Activated CD4-positive, alpha-beta T cell treated with anti-CD3 and anti-CD28 coated beads, Interleukin-2, amount 10 ng/mL, durations not matched to agents 7 days and 5 days (primary cell): ENCODE data around the gene PIGQ. TPM values are rescaled to one million over a fixed set of nuclear protein-coding genes. Genes with fewer than 3 reads are reported as not detected.

ENCODE experiments used
- CTCF ChIA-PET: fragments of 350-600 bp; sonication (Branson Sonifier 250); formaldehyde crosslinking; loops from one replicate; lab custom pipeline; 2021; ENCODE audit warnings: antibody characterized with exemption; lab: Charles Lee
- POLR2A ChIA-PET: fragments of 350-600 bp; sonication (Branson Sonifier 250); formaldehyde crosslinking; loops from one replicate; lab custom pipeline; 2021; ENCODE audit warnings: antibody characterized with exemption; lab: Charles Lee
- DNase-seq: peaks from one replicate; pipeline ENCODE4 v3.0.0-alpha.2; 2020
- H3K27ac Mint-ChIP-seq: one replicate; pipeline ENCODE4 v1.8.0; 2021; ENCODE audit warnings: mild to moderate bottlenecking, moderate library complexity, mixed read lengths
- H3K27me3 Mint-ChIP-seq: one replicate; pipeline ENCODE4 v1.8.0; 2021; ENCODE audit warnings: mixed read lengths
- H3K36me3 Mint-ChIP-seq: one replicate; pipeline ENCODE4 v1.8.0; 2021; ENCODE audit warnings: low read depth, mixed read lengths
- H3K4me1 Mint-ChIP-seq: one replicate; pipeline ENCODE4 v1.8.0; 2021; ENCODE audit warnings: mixed read lengths
- H3K4me3 Mint-ChIP-seq: one replicate; pipeline ENCODE4 v1.8.0; 2021; ENCODE audit warnings: mild to moderate bottlenecking, moderate library complexity, mixed read lengths
- H3K9me3 Mint-ChIP-seq: one replicate; pipeline ENCODE4 v1.8.0; 2021; ENCODE audit warnings: mixed read lengths
- total RNA-seq, 2 experiments: library from RNA; stranded (reverse); gene quantifications; one replicate each; pipeline ENCODE4 v1.2.3, GENCODE V29; 2021

Gene PIGQ
- total RNA-seq, 2 experiments from 2014 or later, result 44.5 to 46.1 TPM

- H3K4me3 Mint-ChIP-seq, result no peak overlapping the region
- ChIA-PET POLR2A (no interaction called here), CTCF (no interaction called here)
- H3K27ac Mint-ChIP-seq, result no peak overlapping the region
- H3K4me1 Mint-ChIP-seq, result no peaks in the 10 kb centered on the region
- H3K36me3 Mint-ChIP-seq, result no peaks in the 10 kb centered on the region
- no peak for DNase-seq
- H3K9me3 Mint-ChIP-seq, result no peaks in the 10 kb centered on the region
- peaks cover 4% of the 10 kb centered on the region for H3K27me3 Mint-ChIP-seq
Measured at GRCh38 chr16:553601-554296, 16.0 kb upstream of the PIGQ start.

DNA sequence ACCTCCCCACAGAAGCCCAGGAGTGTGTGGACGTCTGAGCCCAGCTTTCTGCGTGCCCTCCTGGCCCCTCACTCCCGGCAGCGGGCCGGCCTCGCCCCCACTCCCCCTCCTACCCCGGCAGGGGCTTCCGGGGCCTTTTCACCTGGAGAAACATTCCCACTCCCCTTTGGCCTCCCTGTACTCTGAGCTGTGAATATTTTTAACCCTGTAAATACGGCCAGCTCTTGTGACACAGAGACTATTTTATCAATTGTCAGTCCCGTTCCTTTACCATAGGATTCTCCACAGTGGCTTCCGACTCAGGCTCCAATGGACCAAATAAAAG is 15.5 kb upstream of the PIGQ start:
- no peaks in the 10 kb centered on the region for H3K4me1 Mint-ChIP-seq
- POLR2A ChIA-PET, result no interaction called here
- no peaks in the 10 kb centered on the region for H3K9me3 Mint-ChIP-seq
- peaks cover 4% of the 10 kb centered on the region for H3K27me3 Mint-ChIP-seq
- no peaks in the 10 kb centered on the region for H3K36me3 Mint-ChIP-seq
- CTCF ChIA-PET, result no interaction called here
- no peak overlapping the region for H3K27ac Mint-ChIP-seq
- no peak for DNase-seq
- H3K4me3 Mint-ChIP-seq, result no peak overlapping the region

DNA sequence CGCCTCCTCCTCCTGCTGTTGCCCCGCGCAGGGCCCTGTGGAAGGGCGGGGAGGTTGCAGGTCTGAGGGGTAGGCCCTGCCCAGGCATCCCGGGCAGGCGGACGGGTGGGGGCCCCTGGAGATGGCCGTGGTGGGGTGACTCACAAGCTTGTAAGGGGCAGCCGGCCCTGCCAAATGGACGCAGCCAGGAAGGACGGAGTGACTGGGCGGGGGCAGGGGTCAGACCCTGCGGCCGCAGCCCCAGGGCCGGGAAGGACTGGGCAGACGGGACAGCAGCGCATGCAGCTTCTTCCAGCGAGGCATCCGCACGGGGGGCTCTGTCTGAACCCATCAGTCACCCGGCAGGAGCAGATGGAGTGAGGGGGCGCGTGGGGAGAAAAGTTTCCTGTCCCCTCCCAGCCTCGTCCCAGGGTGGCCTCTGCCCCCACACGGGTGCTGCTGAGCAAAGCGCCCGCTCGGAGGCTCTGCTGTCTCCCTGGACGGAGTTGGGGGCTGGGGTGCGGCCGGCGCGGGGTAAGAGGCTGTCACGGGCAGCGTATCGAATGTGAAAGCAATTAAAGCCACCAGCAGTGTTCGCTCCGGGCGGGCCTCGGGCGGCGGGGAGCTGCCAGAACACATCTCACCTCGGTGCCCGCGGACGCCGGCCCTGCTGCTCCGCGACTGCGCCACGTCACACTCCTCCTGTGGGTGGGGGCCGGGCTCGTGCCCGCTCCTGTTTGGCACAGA is 15.0 kb upstream of the PIGQ start:
- no peak overlapping the region for H3K4me3 Mint-ChIP-seq
- H3K27me3 Mint-ChIP-seq, result peaks cover 7% of the 10 kb centered on the region
- H3K9me3 Mint-ChIP-seq, result no peaks in the 10 kb centered on the region
- H3K4me1 Mint-ChIP-seq, result no peaks in the 10 kb centered on the region
- no peaks in the 10 kb centered on the region for H3K36me3 Mint-ChIP-seq
- POLR2A ChIA-PET, result no interaction called here
- CTCF ChIA-PET, result no interaction called here
- no peak for DNase-seq
- no peak overlapping the region for H3K27ac Mint-ChIP-seq

DNA sequence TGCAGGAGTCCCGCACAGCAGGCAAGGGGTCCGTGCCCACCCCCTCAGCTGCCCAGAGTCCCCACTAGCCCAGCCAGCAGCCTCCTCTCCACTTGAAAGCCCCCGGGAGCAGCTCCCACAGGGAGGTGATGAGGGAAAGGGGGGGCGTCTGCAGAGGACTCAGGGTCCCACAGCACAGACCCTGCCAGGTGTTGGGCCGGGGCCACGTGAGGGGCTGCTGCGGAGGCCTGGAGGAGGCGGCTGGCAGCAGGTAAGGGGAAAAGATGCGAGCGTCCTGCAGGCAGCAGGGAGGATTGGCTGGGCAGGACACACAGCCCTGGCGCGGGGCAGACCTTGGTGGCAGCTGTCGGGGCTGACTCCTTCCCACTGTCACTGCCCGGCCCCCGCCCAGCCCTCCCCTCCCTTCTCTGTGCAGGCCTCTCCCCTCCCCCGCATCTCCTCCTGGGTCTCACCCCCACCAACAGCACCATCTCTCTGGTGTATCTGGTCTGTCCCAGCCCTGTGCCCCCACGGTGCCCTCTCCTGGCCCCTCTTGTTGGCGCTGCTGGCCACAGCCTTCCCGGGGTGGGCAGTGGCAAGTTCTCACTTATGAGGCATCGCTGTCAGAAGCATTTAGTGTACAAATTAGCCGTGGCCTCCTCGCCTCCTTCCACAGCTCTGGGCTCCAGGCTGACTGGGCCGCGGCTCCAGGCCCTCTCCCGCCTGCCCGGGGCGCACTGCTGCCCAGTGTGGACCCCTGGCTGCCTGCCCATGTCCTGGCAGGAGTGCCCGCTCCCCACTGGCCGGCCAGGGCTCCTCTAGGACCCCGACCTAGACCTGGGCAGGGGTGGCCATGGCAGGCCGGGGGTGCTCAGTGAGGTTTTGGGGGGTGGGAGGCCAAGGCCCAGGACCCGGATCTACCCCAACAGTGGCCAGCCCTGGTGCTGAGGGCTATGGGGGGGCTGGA is 14.0 kb upstream of the PIGQ start:
- POLR2A ChIA-PET, result no interaction called here
- no peak for DNase-seq
- Mint-ChIP-seq H3K27me3 (peaks cover 7% of the 10 kb centered on the region), H3K27ac (no peak overlapping the region), H3K4me3 (no peak overlapping the region), H3K36me3 (no peaks in the 10 kb centered on the region), H3K4me1 (no peaks in the 10 kb centered on the region), H3K9me3 (no peaks in the 10 kb centered on the region)
- CTCF ChIA-PET, result no interaction called here

GRCh38 chr16:556474-557173 is 13.1 kb upstream of the PIGQ start:
- ChIA-PET CTCF (interaction anchor here (1.4 kb wide), 1 partner anchor 10 kb away, joined by 3 read pairs; the partner anchor contains the start of gene NHLRC4), POLR2A (no interaction called here)
- DNase-seq, result no peak
- Mint-ChIP-seq H3K27me3 (peaks cover 7% of the 10 kb centered on the region), H3K36me3 (no peaks in the 10 kb centered on the region), H3K4me3 (no peak overlapping the region), H3K4me1 (no peaks in the 10 kb centered on the region), H3K27ac (no peak overlapping the region), H3K9me3 (no peaks in the 10 kb centered on the region)

DNA sequence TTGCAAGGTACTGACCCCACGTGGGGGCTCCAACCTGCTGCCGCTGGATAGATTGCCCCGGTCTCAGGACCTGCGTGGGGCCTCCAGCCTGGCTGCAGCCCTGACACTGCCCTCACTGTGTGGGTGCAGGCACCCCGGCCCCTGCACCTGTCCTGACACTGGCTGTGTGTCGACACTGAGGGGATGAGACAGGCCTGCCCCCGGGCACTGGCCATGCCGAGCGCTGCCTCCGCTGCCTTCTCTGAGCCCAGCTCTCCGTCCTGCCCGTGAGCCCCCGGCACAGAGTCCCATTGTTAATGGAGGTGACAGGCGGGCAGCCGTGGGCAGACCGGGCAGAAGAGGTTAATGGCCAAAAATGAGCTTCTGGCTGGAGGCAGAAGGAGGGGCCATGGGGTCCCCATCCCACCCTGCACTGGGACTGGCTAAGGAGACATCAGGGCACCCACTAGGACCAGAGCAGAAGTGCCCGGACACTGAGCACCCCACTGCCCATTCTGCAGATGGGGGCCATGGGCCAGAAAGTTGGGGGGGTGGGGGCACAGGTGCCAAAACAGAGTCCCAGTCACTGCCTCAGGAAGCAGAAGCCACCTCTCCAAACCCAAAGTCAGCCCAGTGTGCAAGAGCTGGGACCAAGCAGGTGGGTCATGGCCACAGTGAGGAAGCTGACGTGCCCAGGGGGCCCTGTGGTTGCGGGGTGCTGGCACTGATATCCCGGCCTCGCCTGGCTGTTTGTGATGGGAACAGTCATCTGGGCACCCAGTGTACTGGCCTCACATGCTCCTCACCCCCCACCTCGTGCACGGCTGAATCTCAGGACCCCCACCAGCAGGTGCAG is 12.1 kb upstream of the PIGQ start:
- no peaks in the 10 kb centered on the region for H3K9me3 Mint-ChIP-seq
- H3K27ac Mint-ChIP-seq, result no peak overlapping the region
- H3K4me1 Mint-ChIP-seq, result no peaks in the 10 kb centered on the region
- no peak overlapping the region for H3K4me3 Mint-ChIP-seq
- peaks cover 12% of the 10 kb centered on the region for H3K27me3 Mint-ChIP-seq
- no peaks in the 10 kb centered on the region for H3K36me3 Mint-ChIP-seq
- no peak for DNase-seq
- ChIA-PET CTCF (interaction anchor here (1.4 kb wide), 1 partner anchor 9 kb away, joined by 3 read pairs; the partner anchor contains the start of gene NHLRC4), POLR2A (no interaction called here)

GRCh38 chr16:558298-559020 is 11.3 kb upstream of the PIGQ start:
- ChIA-PET CTCF (interaction anchor here (1.4 kb wide), 1 partner anchor 8 kb away, joined by 3 read pairs; the partner anchor contains the start of gene NHLRC4), POLR2A (no interaction called here)
- Mint-ChIP-seq H3K27ac (peak overlapping the region; percentile 19), H3K4me3 (no peak overlapping the region), H3K36me3 (no peaks in the 10 kb centered on the region), H3K27me3 (peaks cover 13% of the 10 kb centered on the region), H3K9me3 (no peaks in the 10 kb centered on the region), H3K4me1 (no peaks in the 10 kb centered on the region)
- no peak for DNase-seq

GRCh38 chr16:559021-559380 is 10.8 kb upstream of the PIGQ start:
- CTCF ChIA-PET, result no interaction called here
- H3K4me3 Mint-ChIP-seq, result no peak overlapping the region

DNA sequence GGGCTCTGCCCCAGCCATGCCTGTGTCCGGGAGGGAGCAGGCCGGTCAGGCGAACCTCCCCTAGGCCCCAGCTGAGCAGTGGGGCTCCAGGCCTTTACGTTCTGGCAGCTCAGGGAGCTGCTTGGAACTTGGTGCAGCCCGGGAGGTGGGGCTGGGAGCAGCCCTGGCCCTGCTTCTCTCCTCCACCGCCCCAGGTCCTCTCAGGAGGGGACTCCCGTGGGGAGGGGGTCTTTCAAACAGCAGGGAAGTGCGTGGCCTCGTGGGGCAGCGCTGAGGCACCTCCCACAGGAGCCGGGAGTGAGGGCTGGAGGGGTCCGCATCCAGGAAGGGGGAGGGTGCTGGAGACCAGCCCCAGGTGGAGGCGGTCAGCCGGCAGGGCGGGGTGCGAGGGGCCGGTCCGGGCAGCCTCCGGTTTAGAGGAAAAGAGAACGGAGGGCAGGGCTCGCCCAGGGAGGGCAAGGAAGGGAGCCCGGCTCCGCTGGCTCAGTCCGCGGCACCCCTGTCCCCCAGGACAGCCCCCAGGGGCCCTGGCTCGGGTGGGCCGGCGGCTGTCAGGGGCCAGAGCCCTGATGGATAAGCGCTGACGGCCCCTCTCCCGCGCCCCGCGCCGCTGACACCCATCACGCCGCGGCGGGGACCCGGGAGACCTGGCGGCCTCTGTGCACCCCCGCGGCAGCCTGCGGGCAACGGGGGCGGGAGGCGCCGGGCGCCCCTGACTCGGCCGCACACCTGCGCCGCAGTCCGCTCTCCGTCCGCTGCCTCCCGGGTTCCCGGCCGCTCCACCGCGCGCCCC is 10.2 kb upstream of the PIGQ start:
- Mint-ChIP-seq H3K36me3 (no peaks in the 10 kb centered on the region), H3K4me3 (no peak overlapping the region), H3K27me3 (peaks cover 13% of the 10 kb centered on the region), H3K27ac (no peak overlapping the region), H3K4me1 (no peaks in the 10 kb centered on the region), H3K9me3 (no peaks in the 10 kb centered on the region)
- POLR2A ChIA-PET, result no interaction called here
- CTCF ChIA-PET, result no interaction called here
- no peak for DNase-seq

More at GRCh38 chr16:559021-559380, 10.8 kb upstream of the PIGQ start:
- Mint-ChIP-seq H3K4me1 (no peaks in the 10 kb centered on the region), H3K27me3 (peaks cover 13% of the 10 kb centered on the region), H3K27ac (no peak overlapping the region), H3K9me3 (no peaks in the 10 kb centered on the region), H3K36me3 (no peaks in the 10 kb centered on the region)
- DNase-seq, result no peak
- POLR2A ChIA-PET, result no interaction called here

DNA sequence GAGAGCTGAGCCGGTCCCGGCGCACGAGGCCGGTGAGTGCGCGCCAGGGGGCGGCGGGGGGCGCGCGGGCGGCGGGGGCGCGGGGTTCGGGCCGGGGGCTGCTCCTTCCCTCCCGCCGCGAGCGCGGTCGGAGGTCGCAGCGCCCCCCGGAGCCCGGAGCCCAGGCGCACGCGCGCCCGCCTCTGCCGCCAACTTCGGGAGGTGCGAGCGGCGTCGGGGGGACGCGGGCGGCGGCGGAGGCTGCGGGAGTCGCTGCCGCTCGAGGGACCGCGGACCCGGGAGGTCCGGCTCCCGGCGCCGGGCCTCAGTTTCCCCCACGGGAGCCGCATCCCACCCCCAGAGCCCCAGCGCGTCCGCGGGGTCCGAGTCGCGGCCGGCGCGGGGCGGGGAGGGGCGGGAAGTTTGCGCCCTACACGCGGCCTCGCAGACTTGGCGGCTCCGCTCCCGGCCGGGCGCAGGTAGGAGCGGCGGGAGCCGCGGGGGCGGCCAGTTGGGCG is 9.5 kb upstream of the PIGQ start, which contains the start of gene PRR35:
Gene PRR35, plus strand, starts transcription at position 191 of the 497 bp plus-strand sequence. CDS start 2,901 bp downstream, outside the sequence.
- H3K4me1 Mint-ChIP-seq, result no peaks in the 10 kb centered on the region

More for the DNA sequence above, 9.5 kb upstream of the PIGQ start, which contains the start of gene PRR35:
- ChIA-PET CTCF (no interaction called here), POLR2A (no interaction called here)
- no peaks in the 10 kb centered on the region for H3K36me3 Mint-ChIP-seq
- no peaks in the 10 kb centered on the region for H3K9me3 Mint-ChIP-seq
- no peak within 1 kb of the TSS for H3K27ac Mint-ChIP-seq
- H3K4me3 Mint-ChIP-seq, result no peak within 1 kb of the TSS
- H3K27me3 Mint-ChIP-seq, result peaks cover 13% of the 10 kb centered on the region
- DNase-seq, result no peak
